Ishikawa (cell line): ENCODE results near the gene FUBP3.

Experiments used
- CEBPB ChIP-seq: IDR thresholded peaks from 2 replicates; pipeline ENCODE4 v1.6.1; 2012
- CREB1 ChIP-seq: IDR thresholded peaks from 2 replicates; pipeline ENCODE4 v1.6.1; 2012; ENCODE audit warnings: low read depth
- EGR1 ChIP-seq: IDR thresholded peaks from 2 replicates; pipeline ENCODE4 v1.6.1; 2012
- EP300 ChIP-seq: IDR thresholded peaks from 2 replicates; pipeline ENCODE4 v1.6.1; 2012; ENCODE audit warnings: borderline replicate concordance
- FOXM1 ChIP-seq: IDR thresholded peaks from 2 replicates; pipeline ENCODE4 v1.6.1; 2012; ENCODE audit warnings: low read depth, borderline replicate concordance
- NFIC ChIP-seq: IDR thresholded peaks from 2 replicates; pipeline ENCODE4 v1.6.1; 2012
- RAD21 ChIP-seq: IDR thresholded peaks from 2 replicates; pipeline ENCODE4 v1.6.1; 2012; ENCODE audit warnings: low read depth
- TAF1 ChIP-seq: IDR thresholded peaks from 2 replicates; pipeline ENCODE4 v1.6.1; 2012; ENCODE audit warnings: low read depth, mild to moderate bottlenecking
- TCF12 ChIP-seq: IDR thresholded peaks from 2 replicates; pipeline ENCODE4 v1.6.1; 2012; ENCODE audit warnings: low read depth
- TEAD4 ChIP-seq: IDR thresholded peaks from 2 replicates; pipeline ENCODE4 v1.6.1; 2012
- YY1 ChIP-seq: IDR thresholded peaks from 2 replicates; pipeline ENCODE4 v1.6.1; 2012; ENCODE audit warnings: low read depth
- ZBTB7A ChIP-seq: IDR thresholded peaks from 2 replicates; pipeline ENCODE4 v1.6.1; 2012; ENCODE audit warnings: low read depth
- TF ChIP-seq, protein P1 (sequence below): IDR thresholded peaks from 2 replicates; pipeline ENCODE4 v1.6.1; 2012; ENCODE audit warnings: low read depth, mild to moderate bottlenecking
- TF ChIP-seq, protein P2 (sequence below): IDR thresholded peaks from 2 replicates; pipeline ENCODE4 v1.6.1; 2012
- TF ChIP-seq, protein P3 (sequence below): IDR thresholded peaks from 2 replicates; pipeline ENCODE4 v1.6.1; 2012

Gene FUBP3

DNA sequence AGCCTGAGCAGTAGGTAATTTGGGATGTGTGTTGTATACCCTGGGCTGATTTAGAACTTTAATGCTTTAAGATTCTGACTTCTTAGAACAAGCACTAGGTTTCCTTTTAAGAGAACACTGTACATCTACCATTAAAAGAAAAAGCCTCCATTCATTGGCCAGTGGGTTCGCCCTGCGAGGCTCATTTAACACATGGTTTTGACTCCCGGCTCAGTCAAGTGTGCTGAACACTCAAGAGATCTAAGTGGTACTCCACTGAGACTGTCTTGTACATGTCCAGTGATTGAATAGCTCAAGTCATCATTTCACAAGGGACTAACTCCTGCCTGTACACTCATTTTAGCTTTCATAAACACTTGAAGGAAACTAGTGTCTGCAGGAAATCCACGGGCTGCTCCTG, 3.9 kb downstream of the FUBP3 start:
- no peak for TF ChIP-seq TEAD4
- no peak for TF ChIP-seq ZBTB7A
- no peak for TF ChIP-seq TAF1
- TF ChIP-seq YY1: no peak
- no peak for TF ChIP-seq CEBPB
- TF ChIP-seq EP300: no peak
- TF ChIP-seq, protein P1, sequence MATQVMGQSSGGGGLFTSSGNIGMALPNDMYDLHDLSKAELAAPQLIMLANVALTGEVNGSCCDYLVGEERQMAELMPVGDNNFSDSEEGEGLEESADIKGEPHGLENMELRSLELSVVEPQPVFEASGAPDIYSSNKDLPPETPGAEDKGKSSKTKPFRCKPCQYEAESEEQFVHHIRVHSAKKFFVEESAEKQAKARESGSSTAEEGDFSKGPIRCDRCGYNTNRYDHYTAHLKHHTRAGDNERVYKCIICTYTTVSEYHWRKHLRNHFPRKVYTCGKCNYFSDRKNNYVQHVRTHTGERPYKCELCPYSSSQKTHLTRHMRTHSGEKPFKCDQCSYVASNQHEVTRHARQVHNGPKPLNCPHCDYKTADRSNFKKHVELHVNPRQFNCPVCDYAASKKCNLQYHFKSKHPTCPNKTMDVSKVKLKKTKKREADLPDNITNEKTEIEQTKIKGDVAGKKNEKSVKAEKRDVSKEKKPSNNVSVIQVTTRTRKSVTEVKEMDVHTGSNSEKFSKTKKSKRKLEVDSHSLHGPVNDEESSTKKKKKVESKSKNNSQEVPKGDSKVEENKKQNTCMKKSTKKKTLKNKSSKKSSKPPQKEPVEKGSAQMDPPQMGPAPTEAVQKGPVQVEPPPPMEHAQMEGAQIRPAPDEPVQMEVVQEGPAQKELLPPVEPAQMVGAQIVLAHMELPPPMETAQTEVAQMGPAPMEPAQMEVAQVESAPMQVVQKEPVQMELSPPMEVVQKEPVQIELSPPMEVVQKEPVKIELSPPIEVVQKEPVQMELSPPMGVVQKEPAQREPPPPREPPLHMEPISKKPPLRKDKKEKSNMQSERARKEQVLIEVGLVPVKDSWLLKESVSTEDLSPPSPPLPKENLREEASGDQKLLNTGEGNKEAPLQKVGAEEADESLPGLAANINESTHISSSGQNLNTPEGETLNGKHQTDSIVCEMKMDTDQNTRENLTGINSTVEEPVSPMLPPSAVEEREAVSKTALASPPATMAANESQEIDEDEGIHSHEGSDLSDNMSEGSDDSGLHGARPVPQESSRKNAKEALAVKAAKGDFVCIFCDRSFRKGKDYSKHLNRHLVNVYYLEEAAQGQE: no peak
- no peak for TF ChIP-seq RAD21

DNA sequence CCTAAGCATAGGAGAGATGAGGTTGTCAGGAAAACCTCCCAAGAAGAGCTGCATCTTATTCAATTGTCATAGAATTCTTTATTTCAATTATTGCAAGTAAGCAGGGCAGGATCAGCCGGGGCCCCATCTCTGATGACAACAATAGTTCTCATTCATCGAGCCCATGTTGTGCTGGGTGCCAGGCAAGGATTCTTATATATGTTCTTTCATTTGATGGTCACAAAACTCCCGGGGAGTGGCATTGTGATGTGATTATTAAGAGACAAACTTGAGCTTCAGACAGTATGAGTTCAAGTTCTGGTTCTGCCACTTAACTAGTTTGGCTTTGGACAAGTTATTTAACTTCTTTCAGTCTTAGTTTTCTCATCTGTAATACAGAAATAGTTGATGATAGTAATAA, 8.5 kb downstream of the FUBP3 start:
- TF ChIP-seq YY1: no peak
- no peak for TF ChIP-seq CEBPB
- TF ChIP-seq TCF12: no peak
- TF ChIP-seq, protein P2, sequence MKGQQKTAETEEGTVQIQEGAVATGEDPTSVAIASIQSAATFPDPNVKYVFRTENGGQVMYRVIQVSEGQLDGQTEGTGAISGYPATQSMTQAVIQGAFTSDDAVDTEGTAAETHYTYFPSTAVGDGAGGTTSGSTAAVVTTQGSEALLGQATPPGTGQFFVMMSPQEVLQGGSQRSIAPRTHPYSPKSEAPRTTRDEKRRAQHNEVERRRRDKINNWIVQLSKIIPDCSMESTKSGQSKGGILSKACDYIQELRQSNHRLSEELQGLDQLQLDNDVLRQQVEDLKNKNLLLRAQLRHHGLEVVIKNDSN: no peak
- TF ChIP-seq, protein P1: no peak
- no peak for TF ChIP-seq CREB1
- TF ChIP-seq NFIC: no peak
- no peak for TF ChIP-seq EP300
- no peak for TF ChIP-seq RAD21
- no peak for TF ChIP-seq FOXM1
- no peak for TF ChIP-seq TAF1
- TF ChIP-seq TEAD4: no peak
- TF ChIP-seq ZBTB7A: no peak
- TF ChIP-seq, protein P3, sequence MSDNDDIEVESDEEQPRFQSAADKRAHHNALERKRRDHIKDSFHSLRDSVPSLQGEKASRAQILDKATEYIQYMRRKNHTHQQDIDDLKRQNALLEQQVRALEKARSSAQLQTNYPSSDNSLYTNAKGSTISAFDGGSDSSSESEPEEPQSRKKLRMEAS: no peak
- TF ChIP-seq EGR1: no peak

DNA sequence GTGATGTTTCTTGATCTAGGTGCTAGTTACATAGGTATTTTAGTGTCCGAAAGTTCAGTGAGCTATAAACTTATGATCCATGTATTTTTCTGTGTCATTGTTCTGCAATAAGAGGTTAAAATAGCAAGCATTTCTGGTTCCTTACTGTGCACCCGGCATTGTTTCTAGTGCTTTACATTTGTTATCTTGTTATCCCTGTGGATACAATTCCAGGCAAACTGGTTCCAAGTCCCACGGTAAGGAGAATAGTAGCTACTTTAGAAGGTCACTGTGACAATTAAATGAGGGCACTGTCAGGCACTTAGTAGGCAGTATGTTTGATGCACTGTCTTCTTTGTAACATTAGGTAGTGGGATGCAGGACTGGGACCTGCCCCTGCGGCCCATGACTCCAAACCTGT, 9.0 kb downstream of the FUBP3 start:
- TF ChIP-seq ZBTB7A (no peak), CREB1 (no peak), TEAD4 (no peak), RAD21 (no peak), TCF12 (no peak)
- TF ChIP-seq, protein P3: no peak

DNA sequence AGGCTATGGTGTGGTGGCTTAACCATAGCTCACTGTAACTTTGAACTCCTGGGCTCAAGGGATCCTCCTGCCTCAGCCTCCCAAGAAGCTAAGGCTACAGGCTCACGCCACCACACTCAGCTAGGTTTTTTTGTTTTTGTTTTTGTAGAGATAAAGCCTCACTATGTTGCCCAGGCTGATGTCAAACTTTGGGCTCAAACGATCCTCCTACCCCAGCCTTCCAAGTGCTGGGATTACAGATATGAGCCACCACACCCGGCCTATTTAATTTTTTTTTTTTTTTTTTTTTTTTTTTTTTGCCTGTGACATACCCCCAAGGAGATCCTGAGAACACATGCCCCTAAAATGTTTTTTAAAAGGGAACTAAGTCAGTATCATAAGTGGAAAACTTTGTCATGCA, 10.4 kb downstream of the FUBP3 start:
- no peak for TF ChIP-seq YY1

DNA sequence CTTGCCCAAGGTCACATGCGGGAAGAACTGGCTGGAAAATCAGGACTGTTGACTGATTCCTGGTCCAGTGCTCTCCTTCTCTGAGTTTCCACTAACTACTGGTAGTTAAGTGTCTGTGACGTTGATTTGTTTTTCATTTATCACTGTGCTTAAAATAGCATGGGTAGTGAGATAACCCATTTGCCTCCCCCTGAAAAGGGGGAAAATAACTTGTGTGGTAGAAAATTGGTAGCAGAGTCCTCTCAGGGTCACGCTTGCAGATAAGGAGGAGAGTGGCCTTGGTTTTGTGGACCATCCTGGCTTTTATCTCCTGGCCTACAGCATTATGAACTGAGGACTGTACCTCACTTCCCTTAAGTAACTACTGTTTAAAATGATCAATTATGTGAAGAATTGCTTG, 10.9 kb downstream of the FUBP3 start:
- TF ChIP-seq RAD21 (no peak), NFIC (no peak), CEBPB (no peak), CREB1 (no peak)
- TF ChIP-seq, protein P1: no peak

DNA sequence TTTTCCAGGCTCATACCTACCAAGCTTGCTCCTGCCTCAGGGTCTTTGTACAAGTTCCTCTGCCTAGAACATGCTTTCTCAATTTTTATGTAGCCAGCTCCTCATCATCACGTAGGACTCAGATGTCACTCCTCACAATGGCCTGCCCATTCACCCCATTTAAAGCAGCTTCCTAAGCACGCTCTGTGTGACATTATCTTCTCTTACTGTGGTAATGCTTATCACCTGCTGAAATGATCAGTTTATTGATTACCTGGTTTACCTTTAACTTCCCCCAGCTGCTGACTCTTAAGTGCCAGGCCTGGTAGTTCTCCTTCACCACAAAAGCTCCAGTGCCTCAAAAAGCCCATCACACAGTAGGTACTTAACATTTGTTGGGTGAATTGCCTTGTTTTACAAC, 13.6 kb downstream of the FUBP3 start:
- no peak for TF ChIP-seq CREB1
- TF ChIP-seq CEBPB: no peak
- no peak for TF ChIP-seq TEAD4
- TF ChIP-seq, protein P2: no peak
- no peak for TF ChIP-seq TAF1
- TF ChIP-seq, protein P1: no peak
